Suprapubic skin (tissue), 4 donors: ENCODE results near the gene ZBTB5. TPM values are rescaled to one million over a fixed set of nuclear protein-coding genes. Genes with fewer than 3 reads are reported as not detected.

Experiments
- DNase-seq, 2 donors: peaks; one replicate each; pipeline ENCODE4 v3.0.0-alpha.2; 2019; ENCODE audit warnings: low spot score in 2 of 2
- H3K27ac ChIP-seq: fragments of 200-600 bp; sonication (generic); one replicate; pipeline ENCODE4 v1.5.1; 2019
- H3K27me3 ChIP-seq: fragments of 200-600 bp; sonication (generic); one replicate; pipeline ENCODE4 v1.5.1; 2019
- H3K36me3 ChIP-seq: fragments of 200-600 bp; sonication (generic); one replicate; pipeline ENCODE4 v1.5.1; 2019
- H3K4me1 ChIP-seq: fragments of 200-600 bp; sonication (generic); one replicate; pipeline ENCODE4 v1.5.1; 2019
- H3K4me3 ChIP-seq: fragments of 200-600 bp; sonication (generic); one replicate; pipeline ENCODE4 v1.5.1; 2019; ENCODE audit warnings: mild to moderate bottlenecking
- H3K9me3 ChIP-seq: fragments of 200-600 bp; sonication (generic); one replicate; pipeline ENCODE4 v1.5.1; 2019
- CTCF ChIP-seq, 2 donors: fragments of 200-600 bp in 1 of 2; fragments of 450-650 bp in 1 of 2; sonication (generic) in 1 of 2; IDR thresholded peaks; one replicate each; pipeline ENCODE4 v1.5.1; 2016 to 2019; ENCODE audit warnings: antibody characterized with exemption in 2 of 2, mild to moderate bottlenecking in 1 of 2, moderate library complexity in 1 of 2
- EP300 ChIP-seq: sonication (generic); formaldehyde crosslinking; IDR thresholded peaks from one replicate; pipeline ENCODE4 v1.6.1; 2017; ENCODE audit warnings: antibody characterized with exemption
- POLR2A ChIP-seq, 2 donors: fragments of 450-650 bp; IDR thresholded peaks; one replicate each; pipeline ENCODE4 v1.6.1; 2017; ENCODE audit warnings: antibody characterized with exemption in 2 of 2, mild to moderate bottlenecking in 2 of 2, moderate library complexity in 2 of 2
- POLR2AphosphoS5 ChIP-seq, 3 donors: sonication (generic); formaldehyde crosslinking; IDR thresholded peaks; one replicate each; pipeline ENCODE4 v1.6.1; 2017; ENCODE audit warnings: antibody characterized with exemption in 3 of 3
- WGBS: methylation state at CpG from one replicate; pipeline ENCODE4 v1.1.5; 2018; 5-methylcytosine and 5-hydroxymethylcytosine counted together
- total RNA-seq, 4 donors: library from RNA; depleted of rRNA; stranded (reverse); fragments of >200 nt; gene quantifications; one replicate each; pipeline ENCODE4 v1.1.0, GENCODE V29; 2016

The ZBTB5 gene
- total RNA-seq, 4 donors from 2014 or later: 18.0 to 24.7 (median 23.5) TPM

- WGBS: 18% methylated on average over 3 of the region's 3 CpGs
- no peak for DNase-seq
- peak overlapping the region; percentile 79 for H3K4me3 ChIP-seq
- peaks cover 43% of the 10 kb centered on the region for H3K4me1 ChIP-seq
- TF ChIP-seq POLR2AphosphoS5 (IDR thresholded peaks at IDR 0.05): no peak
- H3K27me3 ChIP-seq: no peaks in the 10 kb centered on the region
- H3K9me3 ChIP-seq: no peaks in the 10 kb centered on the region
- H3K36me3 ChIP-seq: no peaks in the 10 kb centered on the region
- H3K27ac ChIP-seq: peak overlapping the region; percentile 98
Measured at GRCh38 chr9:37464006-37464405, 1.2 kb downstream of the ZBTB5 start.

- no peak for TF ChIP-seq POLR2A (IDR thresholded peaks at IDR 0.05)
- Histone ChIP-seq H3K27ac (peak overlapping the region; percentile 15), H3K4me3 (no peak overlapping the region), H3K27me3 (no peaks in the 10 kb centered on the region), H3K9me3 (no peaks in the 10 kb centered on the region), H3K36me3 (peaks cover 5% of the 10 kb centered on the region), H3K4me1 (peaks cover 62% of the 10 kb centered on the region)
- DNase-seq: no peak
- 36% methylated on average over 1 of the region's 1 CpG for WGBS
Measured at GRCh38 chr9:37456817-37457216, 8.4 kb downstream of the ZBTB5 start.

- TF ChIP-seq CTCF (IDR thresholded peaks at IDR 0.05) (no peak), EP300 (no peak), POLR2A (IDR thresholded peaks at IDR 0.05) (no peak), POLR2AphosphoS5 (IDR thresholded peaks at IDR 0.05) (no peak)
- Histone ChIP-seq H3K4me1 (peaks cover 56% of the 10 kb centered on the region), H3K9me3 (no peaks in the 10 kb centered on the region), H3K27me3 (no peaks in the 10 kb centered on the region), H3K27ac (peak overlapping the region; percentile 15), H3K36me3 (peaks cover 5% of the 10 kb centered on the region), H3K4me3 (no peak overlapping the region)
- 72% methylated on average over 7 of the region's 7 CpGs for WGBS
- DNase-seq: no peak
Measured at GRCh38 chr9:37455884-37456647, 9.2 kb downstream of the ZBTB5 start.

- Histone ChIP-seq H3K9me3 (no peaks in the 10 kb centered on the region), H3K36me3 (peaks cover 6% of the 10 kb centered on the region), H3K4me1 (peaks cover 54% of the 10 kb centered on the region), H3K4me3 (no peak overlapping the region), H3K27me3 (no peaks in the 10 kb centered on the region), H3K27ac (no peak overlapping the region)
- no peak for DNase-seq
- TF ChIP-seq POLR2AphosphoS5 (IDR thresholded peaks at IDR 0.05) (no peak), POLR2A (IDR thresholded peaks at IDR 0.05) (no peak), EP300 (no peak), CTCF (IDR thresholded peaks at IDR 0.05) (no peak)
Measured at GRCh38 chr9:37454238-37454637, 11.0 kb downstream of the ZBTB5 start.

GRCh38 chr9:37453827-37454226 is 11.4 kb downstream of the ZBTB5 start:
- Histone ChIP-seq H3K36me3 (peaks cover 9% of the 10 kb centered on the region), H3K27me3 (no peaks in the 10 kb centered on the region), H3K27ac (no peak overlapping the region), H3K4me3 (no peak overlapping the region), H3K9me3 (no peaks in the 10 kb centered on the region), H3K4me1 (peaks cover 52% of the 10 kb centered on the region)
- WGBS: 75% methylated on average over 1 of the region's 1 CpG
- DNase-seq: no peak
- no peak for TF ChIP-seq POLR2AphosphoS5 (IDR thresholded peaks at IDR 0.05)
- no peak for TF ChIP-seq EP300
- TF ChIP-seq CTCF (IDR thresholded peaks at IDR 0.05): no peak
- TF ChIP-seq POLR2A (IDR thresholded peaks at IDR 0.05): no peak

GRCh38 chr9:37452611-37453010 is 12.6 kb downstream of the ZBTB5 start:
- no peak for DNase-seq
- TF ChIP-seq CTCF (IDR thresholded peaks at IDR 0.05) (no peak), POLR2A (IDR thresholded peaks at IDR 0.05) (no peak), POLR2AphosphoS5 (IDR thresholded peaks at IDR 0.05) (no peak), EP300 (no peak)
- Histone ChIP-seq H3K4me1 (peaks cover 49% of the 10 kb centered on the region), H3K4me3 (no peak overlapping the region), H3K9me3 (no peaks in the 10 kb centered on the region), H3K36me3 (peaks cover 15% of the 10 kb centered on the region), H3K27me3 (no peaks in the 10 kb centered on the region), H3K27ac (no peak overlapping the region)
- WGBS: 85% methylated on average over 1 of the region's 1 CpG
